ENCODE measurements around the gene CDAN1.

The CDAN1 gene

DNA sequence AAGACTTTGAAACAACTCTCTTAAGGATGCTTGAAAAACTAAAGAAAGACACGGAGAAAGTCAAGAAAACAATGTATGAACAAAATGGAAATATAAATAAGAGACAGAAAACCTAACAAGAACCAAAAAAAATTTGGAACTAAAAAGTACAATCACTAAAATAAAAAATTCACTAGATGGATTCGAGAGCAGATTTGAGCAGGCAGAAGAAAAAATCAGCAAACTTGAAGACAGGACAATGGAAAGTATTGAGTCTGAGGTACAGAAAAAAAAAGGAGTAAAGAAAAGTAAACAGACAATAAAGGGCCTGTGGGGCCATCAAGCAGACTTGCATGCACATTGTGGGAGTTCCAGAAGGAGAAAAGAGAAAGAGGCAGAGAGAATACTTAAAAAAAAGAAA lies 13.4 kb upstream of the CDAN1 start:
- Histone ChIP-seq H3K9ac (ENCODE audit: low read length) (no peak overlapping the region), H3K27ac (ENCODE audit: low read length) (no peak overlapping the region), H3K4me1 (ENCODE audit: control insufficient read depth, low read depth, low read length) (no peaks in the 10 kb centered on the region), H3K27me3 (ENCODE audit: control insufficient read depth, insufficient read depth, low read length) (no peaks in the 10 kb centered on the region), H3K9me3 (ENCODE audit: control insufficient read depth, low read depth, low read length) (no peaks in the 10 kb centered on the region), H3K36me3 (ENCODE audit: control insufficient read depth, low read depth, low read length) (peaks cover 5% of the 10 kb centered on the region), H3K4me3 (ENCODE audit: low read length) (no peak overlapping the region)

DNA sequence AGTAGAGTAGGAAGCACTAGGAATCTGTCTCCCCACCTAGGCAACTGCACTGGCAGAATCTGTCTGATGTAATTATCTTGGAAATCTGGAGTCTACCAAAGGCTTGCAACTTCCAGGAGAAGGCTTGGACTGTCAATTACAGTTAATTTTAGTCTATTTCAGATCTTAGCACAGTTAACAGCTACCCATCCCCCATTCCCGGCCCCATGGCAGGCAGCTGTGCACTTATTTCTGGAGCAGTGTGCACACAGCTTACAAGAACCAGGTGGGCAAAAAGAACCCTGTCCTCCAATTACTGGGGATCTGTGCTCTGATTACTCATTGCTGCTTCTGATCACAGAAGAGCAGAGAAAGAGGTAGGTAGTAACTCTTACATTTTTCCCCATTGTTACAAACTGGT lies 12.3 kb upstream of the CDAN1 start:
- Histone ChIP-seq H3K9ac (ENCODE audit: low read length) (no peak overlapping the region), H3K27me3 (ENCODE audit: control insufficient read depth, insufficient read depth, low read length) (no peaks in the 10 kb centered on the region), H3K9me3 (ENCODE audit: control insufficient read depth, low read depth, low read length) (no peaks in the 10 kb centered on the region), H3K36me3 (ENCODE audit: control insufficient read depth, low read depth, low read length) (peaks cover 5% of the 10 kb centered on the region), H3K4me1 (ENCODE audit: control insufficient read depth, low read depth, low read length) (no peaks in the 10 kb centered on the region), H3K27ac (ENCODE audit: low read length) (no peak overlapping the region), H3K4me3 (ENCODE audit: low read length) (no peak overlapping the region)

DNA sequence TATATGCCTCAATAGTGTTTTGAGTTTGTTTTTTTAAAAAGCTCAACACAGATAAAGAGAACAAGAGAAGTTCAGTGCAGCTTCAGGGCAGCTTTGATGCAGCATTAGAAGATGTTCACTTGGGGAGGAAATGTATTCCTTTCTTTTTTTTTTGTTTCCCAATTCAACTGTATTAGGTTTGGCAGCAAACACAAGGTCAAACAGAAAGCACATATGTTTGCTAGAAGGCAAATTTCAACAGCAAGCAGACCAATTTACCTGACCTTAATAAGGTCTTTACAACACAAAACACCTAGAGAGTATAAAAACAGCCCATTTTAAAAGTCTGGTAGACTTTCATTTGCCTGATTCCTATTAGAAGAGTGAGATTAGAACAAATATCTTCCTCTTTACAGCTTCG lies 7.3 kb upstream of the CDAN1 start:
- H3K4me3 ChIP-seq (ENCODE audit: low read length), result no peak overlapping the region
- H3K9me3 ChIP-seq (ENCODE audit: control insufficient read depth, low read depth, low read length), result no peaks in the 10 kb centered on the region
- no peak overlapping the region for H3K27ac ChIP-seq (ENCODE audit: low read length)
- H3K36me3 ChIP-seq (ENCODE audit: control insufficient read depth, low read depth, low read length), result no peaks in the 10 kb centered on the region
- no peaks in the 10 kb centered on the region for H3K27me3 ChIP-seq (ENCODE audit: control insufficient read depth, insufficient read depth, low read length)
- H3K9ac ChIP-seq (ENCODE audit: low read length), result no peak overlapping the region
- H3K4me1 ChIP-seq (ENCODE audit: control insufficient read depth, low read depth, low read length), result no peaks in the 10 kb centered on the region

DNA sequence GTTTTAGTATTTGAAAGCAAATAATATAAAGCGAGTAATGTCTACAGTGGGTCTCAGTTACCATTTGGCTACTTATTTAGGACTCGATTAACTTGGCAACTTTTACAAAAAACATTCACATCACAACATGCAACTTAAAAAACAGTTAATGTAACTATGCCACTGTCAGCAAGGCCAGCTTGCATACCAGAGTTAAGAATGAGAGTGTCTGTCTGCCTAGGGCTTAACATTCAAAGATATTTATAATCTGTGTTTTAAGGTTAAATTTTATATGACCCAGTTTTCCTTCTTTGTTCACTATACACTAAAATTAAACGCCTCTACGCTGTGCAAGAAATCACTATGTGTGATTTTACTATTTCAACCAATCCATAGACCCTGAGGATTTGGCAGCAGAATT lies 5.2 kb upstream of the CDAN1 start:
- no peak overlapping the region for H3K27ac ChIP-seq (ENCODE audit: low read length)
- H3K4me3 ChIP-seq (ENCODE audit: low read length), result no peak overlapping the region
- H3K9ac ChIP-seq (ENCODE audit: low read length), result no peak overlapping the region
- no peaks in the 10 kb centered on the region for H3K36me3 ChIP-seq (ENCODE audit: control insufficient read depth, low read depth, low read length)
- H3K9me3 ChIP-seq (ENCODE audit: control insufficient read depth, low read depth, low read length), result no peaks in the 10 kb centered on the region
- H3K27me3 ChIP-seq (ENCODE audit: control insufficient read depth, insufficient read depth, low read length), result no peaks in the 10 kb centered on the region
- no peaks in the 10 kb centered on the region for H3K4me1 ChIP-seq (ENCODE audit: control insufficient read depth, low read depth, low read length)

DNA sequence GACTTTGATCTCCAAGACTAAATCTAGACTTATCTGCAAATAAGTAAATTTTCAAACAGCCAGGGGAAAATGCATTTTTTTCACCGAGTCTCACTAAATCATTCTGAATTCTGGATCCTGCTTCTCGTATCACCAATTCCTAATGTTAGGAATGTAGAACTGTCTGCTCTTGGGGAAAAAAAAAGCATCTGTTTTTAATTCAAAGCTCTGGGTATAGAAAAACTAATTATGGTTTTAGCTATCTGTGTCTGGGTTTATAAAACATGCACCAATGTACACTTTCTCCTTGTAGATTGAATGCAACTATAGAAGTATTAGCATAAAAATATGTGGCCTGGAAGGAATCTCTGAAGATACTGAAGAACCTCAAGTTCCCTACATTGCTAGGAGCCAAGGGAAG lies 4.8 kb upstream of the CDAN1 start:
- no peak overlapping the region for H3K27ac ChIP-seq (ENCODE audit: low read length)
- H3K27me3 ChIP-seq (ENCODE audit: control insufficient read depth, insufficient read depth, low read length), result no peaks in the 10 kb centered on the region
- H3K4me1 ChIP-seq (ENCODE audit: control insufficient read depth, low read depth, low read length), result no peaks in the 10 kb centered on the region
- H3K36me3 ChIP-seq (ENCODE audit: control insufficient read depth, low read depth, low read length), result no peaks in the 10 kb centered on the region
- H3K9me3 ChIP-seq (ENCODE audit: control insufficient read depth, low read depth, low read length), result no peaks in the 10 kb centered on the region
- no peak overlapping the region for H3K9ac ChIP-seq (ENCODE audit: low read length)
- H3K4me3 ChIP-seq (ENCODE audit: low read length), result no peak overlapping the region

DNA sequence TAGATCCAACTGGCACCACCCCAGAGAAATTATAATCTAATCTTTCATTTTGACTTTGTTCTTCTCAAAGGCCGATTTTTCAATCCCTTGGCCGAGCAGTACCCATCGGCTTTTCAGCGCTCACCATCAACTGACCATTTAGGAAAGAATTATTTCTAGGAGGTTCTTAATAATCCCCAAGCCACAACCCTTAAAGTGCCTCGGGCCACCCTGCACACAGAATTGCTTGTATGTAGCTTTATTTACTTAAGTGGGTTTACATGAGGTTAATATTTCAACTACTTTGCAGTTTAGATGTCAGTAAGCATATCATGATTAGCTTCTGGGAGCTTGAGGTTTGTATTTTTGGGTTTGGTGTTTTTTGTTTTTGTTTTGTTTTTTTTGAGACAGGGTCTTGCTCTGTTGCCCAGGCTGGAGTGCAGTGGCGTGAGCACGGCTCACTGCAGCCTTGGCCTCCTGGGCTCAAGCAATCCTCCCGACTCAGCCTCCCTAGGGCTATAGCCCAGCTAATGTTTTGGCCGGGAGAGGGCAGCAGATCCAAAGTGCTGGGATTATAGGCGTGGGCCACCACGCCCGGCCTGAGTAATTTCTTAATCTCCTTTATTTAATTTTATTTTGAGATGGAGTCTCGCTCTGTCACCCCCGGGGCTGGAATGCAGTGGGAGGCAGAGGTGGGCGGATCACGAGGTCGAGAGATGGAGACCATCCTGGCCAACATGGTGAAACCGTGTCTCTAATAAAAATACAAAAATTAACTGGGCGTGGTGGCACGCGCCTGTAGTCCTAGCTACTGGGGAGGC lies 801 bp upstream of the CDAN1 start:
- Histone ChIP-seq H3K9me3 (ENCODE audit: control insufficient read depth, low read depth, low read length) (no peaks in the 10 kb centered on the region), H3K36me3 (ENCODE audit: control insufficient read depth, low read depth, low read length) (peaks cover 19% of the 10 kb centered on the region), H3K27me3 (ENCODE audit: control insufficient read depth, insufficient read depth, low read length) (no peaks in the 10 kb centered on the region), H3K9ac (ENCODE audit: low read length) (peak overlapping the region; percentile 72), H3K4me1 (ENCODE audit: control insufficient read depth, low read depth, low read length) (peaks cover 5% of the 10 kb centered on the region), H3K27ac (ENCODE audit: low read length) (peak overlapping the region; percentile 30), H3K4me3 (ENCODE audit: low read length) (peak overlapping the region; percentile 78)

DNA sequence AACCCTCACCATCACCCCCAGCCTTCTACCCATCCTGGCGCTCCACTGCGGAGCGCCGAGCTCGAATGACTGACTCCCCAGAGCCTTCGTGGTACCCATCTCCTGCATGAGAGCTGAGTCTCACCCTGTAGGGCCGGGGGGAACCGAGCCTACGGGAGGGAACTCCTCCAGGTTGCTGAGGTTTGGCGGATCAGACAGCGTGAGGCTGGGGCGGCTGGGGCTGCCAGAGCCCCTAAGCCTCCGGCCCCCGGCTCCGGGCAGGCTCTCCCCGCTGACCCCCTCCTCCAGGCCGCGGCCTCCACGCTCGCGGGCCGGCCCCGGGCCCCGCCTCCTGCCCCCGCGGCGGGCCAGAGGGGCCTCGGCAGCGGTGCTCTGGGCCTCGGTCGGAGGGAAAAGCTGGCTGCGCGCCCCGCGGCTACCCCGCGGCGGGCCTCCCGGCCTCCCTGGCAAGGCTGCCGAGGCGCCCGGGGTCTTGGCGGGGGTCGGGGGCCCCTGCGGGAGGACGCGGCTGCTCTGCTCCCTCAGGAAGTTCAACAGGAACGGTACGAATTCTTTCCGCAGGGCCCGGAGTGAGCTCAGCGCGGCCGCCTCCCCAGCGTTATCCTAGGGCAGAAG lies 643 bp downstream of the CDAN1 start:
- Histone ChIP-seq H3K9me3 (ENCODE audit: control insufficient read depth, low read depth, low read length) (no peaks in the 10 kb centered on the region), H3K36me3 (ENCODE audit: control insufficient read depth, low read depth, low read length) (peaks cover 28% of the 10 kb centered on the region), H3K27ac (ENCODE audit: low read length) (no peak overlapping the region), H3K4me3 (ENCODE audit: low read length) (peak overlapping the region; percentile 78), H3K4me1 (ENCODE audit: control insufficient read depth, low read depth, low read length) (peaks cover 5% of the 10 kb centered on the region), H3K27me3 (ENCODE audit: control insufficient read depth, insufficient read depth, low read length) (no peaks in the 10 kb centered on the region), H3K9ac (ENCODE audit: low read length) (peak overlapping the region; percentile 44)

DNA sequence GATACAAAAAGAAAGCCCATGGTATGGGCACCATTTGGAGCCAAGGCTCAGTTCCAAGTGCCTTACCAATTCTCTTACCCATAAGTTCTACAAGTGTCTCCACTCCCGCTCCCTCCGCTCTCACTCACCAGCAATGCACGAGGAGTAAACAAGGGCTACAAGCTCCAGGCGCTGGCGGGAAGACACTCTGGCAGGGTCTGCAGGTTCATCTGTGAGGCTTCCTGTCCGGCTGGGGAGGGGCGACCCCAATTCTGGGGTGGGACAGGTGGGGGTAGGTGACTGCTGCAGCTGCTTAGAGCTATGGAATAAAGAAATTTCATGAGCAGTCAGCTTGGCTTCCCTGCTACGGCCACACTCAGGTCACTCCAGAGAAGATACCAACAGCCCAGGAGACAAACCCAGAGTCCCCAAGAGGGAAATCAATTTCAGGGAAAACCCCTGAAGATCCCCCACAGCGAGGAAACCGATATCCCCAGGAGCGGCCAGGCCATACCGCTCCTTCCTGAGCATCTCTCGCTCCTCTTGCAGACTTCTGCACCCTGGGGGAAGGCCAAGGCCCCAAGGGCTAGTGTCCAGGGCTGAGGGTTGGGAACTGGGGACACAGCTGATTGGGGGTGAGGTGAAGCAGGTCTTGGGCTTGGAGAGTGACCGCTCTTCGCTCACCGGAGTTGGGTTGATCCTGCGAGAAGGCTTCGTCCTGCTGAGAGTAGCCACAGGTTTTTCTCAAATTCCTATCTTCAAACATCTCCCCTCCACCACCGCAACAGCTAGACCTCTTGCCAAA lies 1.4 kb downstream of the CDAN1 start:
- H3K4me1 ChIP-seq (ENCODE audit: control insufficient read depth, low read depth, low read length), result peaks cover 5% of the 10 kb centered on the region
- peak overlapping the region; percentile 78 for H3K4me3 ChIP-seq (ENCODE audit: low read length)
- no peak overlapping the region for H3K27ac ChIP-seq (ENCODE audit: low read length)
- peaks cover 35% of the 10 kb centered on the region for H3K36me3 ChIP-seq (ENCODE audit: control insufficient read depth, low read depth, low read length)
- H3K27me3 ChIP-seq (ENCODE audit: control insufficient read depth, insufficient read depth, low read length), result no peaks in the 10 kb centered on the region
- no peaks in the 10 kb centered on the region for H3K9me3 ChIP-seq (ENCODE audit: control insufficient read depth, low read depth, low read length)
- H3K9ac ChIP-seq (ENCODE audit: low read length), result no peak overlapping the region

DNA sequence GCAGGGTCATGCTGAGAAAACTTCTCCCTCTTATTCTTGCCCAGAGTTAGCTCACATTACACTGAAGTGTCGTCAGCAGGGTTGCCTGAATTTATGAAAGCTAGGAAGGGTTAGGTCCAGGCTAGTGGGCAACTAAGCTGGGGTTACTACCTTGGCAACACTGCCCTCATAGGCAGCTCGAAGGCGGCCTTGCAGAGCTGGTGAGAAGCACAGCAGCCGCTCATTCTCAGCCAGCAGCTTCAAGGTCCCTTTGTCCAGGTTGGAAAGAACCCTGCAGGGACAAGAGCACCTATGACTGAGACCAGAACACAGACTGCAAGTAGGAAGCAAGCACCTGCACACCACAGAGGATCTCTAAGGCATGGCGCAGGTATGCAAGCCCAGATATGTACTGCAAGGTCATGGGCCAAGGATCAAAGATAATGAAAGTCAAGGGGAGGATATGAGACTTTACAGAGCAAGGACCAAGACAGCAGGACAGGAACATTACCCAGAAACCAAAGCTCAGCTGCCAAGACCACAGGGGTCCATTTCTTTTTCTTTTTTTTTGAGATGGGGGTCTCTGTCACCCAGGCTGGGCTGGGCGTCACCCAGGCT lies 2.8 kb downstream of the CDAN1 start:
- peaks cover 5% of the 10 kb centered on the region for H3K4me1 ChIP-seq (ENCODE audit: control insufficient read depth, low read depth, low read length)
- no peak overlapping the region for H3K9ac ChIP-seq (ENCODE audit: low read length)
- peaks cover 37% of the 10 kb centered on the region for H3K36me3 ChIP-seq (ENCODE audit: control insufficient read depth, low read depth, low read length)
- no peaks in the 10 kb centered on the region for H3K27me3 ChIP-seq (ENCODE audit: control insufficient read depth, insufficient read depth, low read length)
- H3K4me3 ChIP-seq (ENCODE audit: low read length), result no peak overlapping the region
- no peaks in the 10 kb centered on the region for H3K9me3 ChIP-seq (ENCODE audit: control insufficient read depth, low read depth, low read length)
- no peak overlapping the region for H3K27ac ChIP-seq (ENCODE audit: low read length)

DNA sequence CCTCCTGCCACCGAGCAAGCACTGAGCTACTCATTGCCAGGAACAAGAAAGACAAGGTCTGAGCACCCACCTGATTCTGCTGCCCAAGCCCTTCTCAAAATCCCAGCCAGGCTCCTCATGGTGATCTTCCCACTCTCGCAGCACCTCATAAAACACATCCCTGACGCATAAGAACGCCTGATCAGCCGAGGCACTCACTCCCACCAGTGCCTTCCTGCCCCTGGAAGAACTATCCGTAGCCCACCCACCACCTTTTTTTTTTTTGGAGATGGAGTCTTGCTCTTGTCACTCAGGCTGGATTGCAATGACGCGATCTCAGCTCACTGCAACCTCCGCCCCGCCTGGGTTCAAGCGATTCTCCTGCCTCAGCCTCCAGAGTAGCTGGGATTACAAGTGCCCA lies 3.9 kb downstream of the CDAN1 start:
- Histone ChIP-seq H3K9me3 (ENCODE audit: control insufficient read depth, low read depth, low read length) (no peaks in the 10 kb centered on the region), H3K36me3 (ENCODE audit: control insufficient read depth, low read depth, low read length) (peaks cover 42% of the 10 kb centered on the region), H3K27ac (ENCODE audit: low read length) (no peak overlapping the region), H3K4me1 (ENCODE audit: control insufficient read depth, low read depth, low read length) (peaks cover 5% of the 10 kb centered on the region), H3K27me3 (ENCODE audit: control insufficient read depth, insufficient read depth, low read length) (no peaks in the 10 kb centered on the region), H3K4me3 (ENCODE audit: low read length) (no peak overlapping the region), H3K9ac (ENCODE audit: low read length) (no peak overlapping the region)

DNA sequence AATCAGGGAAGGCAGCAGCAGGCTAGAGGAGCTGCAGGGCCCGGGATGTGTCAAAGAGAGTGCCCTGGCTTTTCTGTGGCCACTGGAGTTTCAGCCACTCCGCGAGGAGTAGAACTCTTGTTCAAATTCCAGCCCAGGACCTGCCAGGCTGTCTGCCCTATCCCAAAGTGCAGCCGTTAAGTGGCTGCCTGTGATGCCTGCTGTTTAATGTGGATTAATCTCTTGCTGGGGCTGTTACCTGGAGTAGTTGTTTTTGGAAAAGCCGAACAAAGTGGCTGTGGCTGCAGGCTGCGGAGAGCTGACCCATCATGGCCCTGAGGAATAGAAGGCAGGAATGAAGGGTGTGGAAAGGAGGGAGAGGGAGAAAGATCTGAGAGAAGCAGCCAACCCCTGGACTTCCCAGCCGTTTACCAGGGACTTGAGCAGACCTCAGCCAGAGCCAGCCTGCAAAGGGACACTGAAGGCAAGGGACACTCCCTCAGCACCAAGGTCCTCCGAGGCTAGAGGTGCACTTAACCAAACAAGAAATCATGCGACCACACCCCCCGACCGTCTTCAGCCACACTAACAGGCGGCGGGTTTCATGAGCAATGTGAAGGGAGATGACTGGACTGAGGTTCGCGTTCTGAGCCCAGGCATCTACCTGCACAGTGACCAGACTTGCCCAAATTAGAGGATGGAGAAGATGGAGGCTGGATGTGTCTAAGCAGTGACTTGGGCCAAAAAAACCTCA lies 4.7 kb downstream of the CDAN1 start:
- Histone ChIP-seq H3K27ac (ENCODE audit: low read length) (no peak overlapping the region), H3K4me1 (ENCODE audit: control insufficient read depth, low read depth, low read length) (peaks cover 5% of the 10 kb centered on the region), H3K9me3 (ENCODE audit: control insufficient read depth, low read depth, low read length) (no peaks in the 10 kb centered on the region), H3K36me3 (ENCODE audit: control insufficient read depth, low read depth, low read length) (peaks cover 47% of the 10 kb centered on the region), H3K27me3 (ENCODE audit: control insufficient read depth, insufficient read depth, low read length) (no peaks in the 10 kb centered on the region), H3K4me3 (ENCODE audit: low read length) (no peak overlapping the region), H3K9ac (ENCODE audit: low read length) (no peak overlapping the region)
